GM21717 (cell line): ENCODE results near the gene MYOZ1.

Source experiments
- ATAC-seq: cut with Tn5 transposase; IDR thresholded peaks from one replicate; pipeline ENCODE4 v1.9.1; 2021; ENCODE audit warnings: mild to moderate bottlenecking, moderate library complexity; ENCODE audit not compliant: unreplicated experiment

MYOZ1 gene

DNA sequence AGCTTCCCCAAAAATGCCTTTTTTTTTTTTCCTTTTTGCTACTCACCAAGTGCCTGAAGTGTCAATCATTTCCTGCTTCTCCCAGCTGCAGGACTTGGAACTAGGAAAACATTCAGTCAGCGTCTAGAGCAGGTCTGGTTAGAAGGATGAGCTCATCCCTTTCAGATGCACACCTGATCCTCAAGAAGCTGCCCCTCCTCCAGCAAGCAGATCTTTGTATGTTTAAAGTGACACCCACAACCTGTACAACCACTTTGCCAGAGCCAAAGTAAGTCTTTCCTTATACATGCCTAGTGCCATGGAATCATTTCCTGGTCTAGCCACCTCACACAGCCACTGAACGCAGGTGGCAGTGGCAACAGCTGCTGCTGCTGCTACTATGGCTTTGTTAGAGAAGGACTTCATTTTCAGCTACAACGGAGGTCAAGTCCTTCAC lies 39.8 kb downstream of the MYOZ1 start:
- no peak for ATAC-seq

DNA sequence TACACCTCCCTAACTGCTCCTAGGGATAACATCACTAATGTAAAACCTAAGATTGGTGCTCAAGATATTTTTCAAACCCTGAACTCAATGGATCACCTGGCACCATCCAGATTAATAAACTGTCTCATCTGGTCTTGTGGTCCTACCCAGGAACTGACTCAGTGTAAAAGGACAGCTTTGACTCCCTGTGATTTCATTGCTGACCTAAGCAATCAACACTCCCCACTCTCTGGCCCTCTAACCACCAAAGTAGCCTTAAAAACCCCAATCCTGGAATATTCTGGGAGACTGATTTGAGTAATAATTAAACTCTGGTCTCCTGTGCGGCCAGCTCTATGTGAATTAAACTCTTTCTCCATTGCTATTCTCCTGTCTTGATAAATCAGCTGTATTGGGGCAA lies 43.9 kb downstream of the MYOZ1 start:
- ATAC-seq = no peak

DNA sequence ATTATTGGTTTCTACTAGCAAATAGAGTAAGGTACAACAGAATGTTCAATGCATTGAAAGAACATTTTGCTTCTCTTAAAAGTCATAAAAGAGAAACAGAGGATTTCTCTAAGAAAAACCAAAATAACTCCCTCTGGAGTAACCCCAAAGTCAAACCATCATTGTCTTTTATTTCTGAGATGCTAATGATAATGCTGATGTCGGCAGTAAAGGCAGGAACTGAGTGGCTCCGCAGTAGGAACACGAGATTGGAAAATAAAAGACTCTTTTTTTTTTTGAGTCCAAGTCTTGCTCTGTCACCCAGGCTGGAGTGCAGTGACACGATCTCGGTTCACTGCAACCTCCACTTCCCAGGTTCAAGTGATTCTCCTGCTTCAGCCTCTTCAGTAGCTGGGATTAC lies 47.5 kb downstream of the MYOZ1 start:
- no peak for ATAC-seq

DNA sequence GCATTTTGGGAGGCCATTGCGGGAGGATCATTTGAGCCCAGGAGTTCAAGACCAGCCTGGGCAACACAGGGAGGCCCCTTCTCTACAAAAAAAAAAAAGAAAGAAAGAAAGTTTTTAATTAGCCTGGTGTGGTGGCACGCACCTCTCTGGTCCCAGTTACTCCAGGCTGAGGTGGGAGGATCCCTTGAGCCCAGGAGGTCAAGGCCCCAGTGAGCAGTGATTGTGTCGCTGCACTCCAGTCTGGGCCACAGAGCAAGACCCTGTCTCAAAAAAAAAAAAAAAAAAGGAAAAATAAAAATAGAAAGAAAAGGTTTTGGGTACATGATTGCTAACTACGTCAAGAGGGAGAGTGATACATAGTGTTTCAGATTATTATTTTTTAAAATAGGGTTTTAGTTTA lies 48.2 kb downstream of the MYOZ1 start:
- ATAC-seq = no peak

DNA sequence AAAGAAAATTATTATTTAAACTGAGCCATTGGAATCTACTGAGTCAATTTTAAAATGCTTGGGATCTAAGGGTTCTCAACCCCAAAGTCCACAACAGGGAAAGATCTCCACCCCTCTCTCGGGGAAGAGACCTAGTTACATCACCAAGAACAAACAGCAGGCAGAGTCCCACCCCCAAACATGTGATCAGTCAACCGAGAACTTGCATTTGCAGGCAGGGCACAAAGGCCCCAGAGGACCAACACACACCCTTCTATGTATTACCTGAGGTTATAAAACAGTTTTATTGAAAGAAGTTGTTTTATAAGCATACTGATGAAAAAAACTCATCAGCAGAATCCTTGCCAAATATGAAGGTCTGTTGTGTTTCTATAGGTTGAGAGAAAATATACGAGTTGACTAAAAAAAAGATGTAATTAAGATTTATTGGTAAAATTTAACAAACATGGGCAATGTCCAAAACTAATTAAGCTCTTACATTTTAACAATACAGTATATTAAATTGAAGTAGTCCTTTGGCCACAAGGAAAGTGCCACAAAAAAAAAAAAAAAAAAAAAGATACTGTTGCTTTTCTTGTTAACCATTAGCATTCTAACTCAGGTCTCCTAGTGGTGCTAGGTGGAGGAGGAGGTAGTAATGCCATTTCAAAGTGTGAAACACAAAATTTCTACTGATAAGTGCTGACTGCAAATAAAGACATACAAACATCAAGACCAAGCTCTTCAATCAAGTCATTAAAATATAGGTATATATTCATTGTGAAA lies 49.2 kb downstream of the MYOZ1 start:
- ATAC-seq = no peak

DNA sequence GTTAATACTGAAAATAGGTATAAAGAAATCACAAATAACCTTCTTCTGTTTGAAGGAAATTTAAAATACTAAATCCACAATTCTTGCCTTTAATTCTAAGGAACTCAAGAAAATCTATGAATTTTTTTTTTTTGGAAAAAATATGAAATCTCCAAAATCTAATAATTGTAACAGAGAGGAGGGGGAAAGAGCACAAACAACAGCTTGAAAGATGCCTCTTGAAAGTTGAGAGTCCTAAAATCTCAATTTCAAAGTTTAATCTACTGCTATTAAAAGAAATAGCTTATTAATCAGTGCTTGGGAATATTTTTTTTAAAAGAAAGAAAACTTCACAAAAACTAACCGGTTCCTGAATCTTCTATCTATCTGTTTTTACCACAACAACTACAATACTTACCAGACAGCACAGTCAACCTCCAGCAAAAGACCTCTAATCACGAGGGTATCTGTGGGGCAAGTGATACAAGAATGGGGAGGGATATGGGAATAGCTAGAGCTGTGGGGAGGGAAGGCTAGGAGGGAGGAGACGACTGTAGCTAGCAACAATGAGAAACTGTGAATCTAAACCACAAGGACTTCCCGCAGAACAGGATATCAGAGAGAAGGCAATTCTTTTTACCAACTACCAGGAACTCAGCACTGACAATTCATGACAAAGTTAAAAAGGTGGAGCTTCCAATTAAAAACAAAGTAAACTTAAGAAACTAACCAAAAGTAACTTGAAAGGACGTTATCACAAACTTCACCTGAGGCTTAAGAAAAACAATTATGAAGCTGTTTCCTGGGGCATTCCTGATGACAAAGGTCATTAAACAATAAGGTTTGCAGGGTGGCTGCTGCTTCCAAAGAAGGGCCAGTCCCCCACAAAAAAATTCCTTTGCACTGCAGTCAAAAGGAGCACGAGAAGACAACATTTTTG lies 50.1 kb downstream of the MYOZ1 start, which contains the start of gene USP54:
USP54 (minus strand) TSS at position 462 of the 919 bp plus-strand sequence. CDS start 15,684 bp downstream, outside the sequence.
- no peak for ATAC-seq

DNA sequence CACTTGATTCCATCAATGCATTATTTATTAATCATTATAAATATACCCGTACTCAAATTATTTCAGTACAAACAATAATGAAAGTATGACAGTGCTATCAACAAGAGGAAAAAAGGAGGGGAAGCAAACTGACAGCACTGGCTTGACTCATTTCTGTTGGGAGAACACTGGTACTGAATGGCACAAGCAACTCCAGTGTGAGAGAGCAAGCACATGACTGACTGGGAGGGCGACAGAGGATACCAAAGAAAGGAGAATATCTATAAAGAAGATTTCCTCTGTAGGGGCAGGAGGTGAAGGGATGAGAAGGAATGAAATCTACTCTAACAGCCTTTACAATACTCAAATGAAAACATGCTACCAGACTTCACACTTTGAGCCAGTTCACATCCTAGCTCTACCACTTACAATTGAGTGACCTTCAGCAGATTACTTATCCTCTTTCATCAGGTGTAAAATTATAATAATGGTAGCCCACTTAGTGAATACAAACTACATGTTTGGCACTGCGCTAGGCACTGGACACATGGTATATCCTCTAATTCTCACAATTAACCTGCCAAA lies 51.6 kb downstream of the MYOZ1 start:
- no peak for ATAC-seq

DNA sequence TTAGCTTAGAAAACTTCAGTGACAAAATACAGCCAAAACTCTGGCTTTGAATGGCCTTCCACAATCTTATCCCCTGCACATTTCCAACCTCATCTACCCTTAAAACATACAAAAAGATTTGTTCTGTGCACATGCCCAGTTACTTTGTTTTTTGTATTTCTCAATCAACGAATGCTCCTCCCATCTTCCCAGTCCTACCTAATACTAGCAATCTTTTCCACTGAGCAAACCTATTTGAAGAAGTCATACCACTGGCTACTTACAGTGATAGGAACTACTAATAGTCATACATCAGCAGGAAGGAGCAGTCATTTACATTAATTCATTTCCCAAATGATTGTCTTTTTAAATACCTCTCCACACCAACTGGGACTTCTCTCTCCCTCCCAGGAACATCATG lies 52.6 kb downstream of the MYOZ1 start:
- no peak for ATAC-seq

DNA sequence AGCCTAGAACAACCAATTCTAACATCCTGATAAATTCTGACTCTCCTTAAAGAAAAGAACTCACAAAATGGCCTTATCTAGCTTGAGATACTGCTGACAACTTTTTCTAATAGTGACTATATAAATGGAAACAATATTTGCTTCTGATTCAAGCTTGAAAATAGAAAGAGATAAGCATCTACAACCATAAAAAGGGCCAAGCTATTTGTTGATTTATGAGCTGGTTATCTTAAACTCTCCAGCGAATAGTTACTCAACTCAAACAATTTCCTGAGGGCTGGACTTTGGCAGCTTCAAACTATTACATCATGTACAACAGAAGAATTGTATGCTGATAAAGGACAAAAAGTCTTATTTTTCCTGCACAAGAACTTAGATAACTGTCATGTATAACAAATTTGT lies 54.7 kb downstream of the MYOZ1 start:
- no peak for ATAC-seq

DNA sequence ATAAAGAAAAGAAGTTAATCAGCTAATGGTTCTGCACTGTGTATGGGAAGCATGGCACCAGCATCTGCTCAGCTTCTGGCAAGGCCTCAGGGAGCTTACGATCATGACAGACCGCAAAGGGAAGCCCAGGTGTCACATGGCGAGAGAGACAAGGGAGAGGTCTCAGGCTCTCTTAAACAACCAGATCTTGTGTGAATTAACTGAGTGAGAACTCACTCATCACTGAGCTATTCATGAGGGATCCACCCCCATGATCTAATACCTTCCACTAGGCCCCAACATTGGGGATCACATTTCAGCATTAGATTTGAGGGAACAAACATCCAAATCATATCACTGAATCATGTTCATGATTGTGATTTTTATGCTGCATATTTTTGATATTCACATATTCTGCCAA lies 55.9 kb downstream of the MYOZ1 start:
- no peak for ATAC-seq

DNA sequence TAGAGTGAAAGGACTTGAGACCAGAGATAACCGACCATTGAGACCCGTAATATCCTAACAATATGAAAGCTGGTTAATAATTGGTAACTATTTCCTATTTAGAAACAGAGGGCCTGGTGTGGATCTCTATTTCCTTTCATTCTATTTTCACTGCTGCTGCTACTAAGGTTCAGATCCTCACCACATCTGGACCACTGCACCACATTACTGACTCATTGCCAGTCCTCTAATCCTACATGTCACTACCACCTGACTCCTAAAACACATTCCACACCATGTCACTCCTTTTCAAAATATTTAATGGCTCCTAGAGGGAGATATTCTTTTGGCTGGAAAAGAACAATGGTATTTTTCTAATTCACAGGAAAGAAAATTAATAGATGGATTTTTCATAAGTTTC lies 56.5 kb downstream of the MYOZ1 start:
- no peak for ATAC-seq

DNA sequence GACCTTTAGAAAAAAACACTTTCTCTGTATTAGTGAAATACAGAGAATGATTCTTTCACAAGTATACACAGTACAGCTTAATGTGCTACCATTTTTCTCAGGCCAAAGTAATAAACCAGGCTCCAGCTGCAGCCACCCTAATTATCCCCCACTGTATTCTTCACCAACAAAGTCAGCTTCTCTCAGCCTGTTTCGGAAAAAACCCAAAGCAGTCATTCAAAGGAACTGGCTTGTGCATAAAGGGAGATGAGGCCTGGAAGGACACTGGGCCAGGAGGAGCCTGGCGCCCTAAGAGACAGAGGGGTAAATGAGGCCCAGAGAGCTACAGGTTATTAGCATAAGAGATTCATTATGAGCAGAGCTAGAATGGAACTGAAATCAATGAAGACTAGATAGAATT lies 59.4 kb downstream of the MYOZ1 start:
- ATAC-seq = no peak
